Superior temporal gyrus (tissue), 1 donor: ENCODE results near the gene GABBR2.
"Not testable (repeated sequence)": the region's sequence is repeated elsewhere in the genome, so short reads cannot be mapped to it uniquely, and the experiment has no call there.

Experiments
- DNase-seq: peaks from one replicate; pipeline ENCODE4 v3.0.0-alpha.2; 2016; ENCODE audit errors: extremely low spot score

The GABBR2 gene

DNA sequence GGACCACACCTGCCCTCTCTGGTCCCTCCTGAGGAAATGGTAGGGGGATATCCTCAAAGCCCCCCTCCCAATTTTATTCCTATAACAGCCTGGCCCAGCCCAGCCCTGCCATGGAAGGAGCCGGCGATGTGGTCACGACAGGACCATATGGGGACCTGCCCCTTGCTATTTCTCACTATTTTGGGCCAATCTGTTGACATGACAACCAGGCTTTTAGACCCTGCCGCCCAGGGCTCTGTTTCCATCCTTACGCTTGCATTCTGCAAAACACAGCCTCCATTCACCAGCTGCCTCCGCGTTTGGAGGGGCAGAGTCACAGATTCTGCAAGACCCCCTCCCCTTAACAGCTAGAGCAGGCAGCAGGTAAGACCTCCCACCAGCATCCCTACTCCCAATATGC is 112.2 kb downstream of the GABBR2 start:
- DNase-seq = no peak

DNA sequence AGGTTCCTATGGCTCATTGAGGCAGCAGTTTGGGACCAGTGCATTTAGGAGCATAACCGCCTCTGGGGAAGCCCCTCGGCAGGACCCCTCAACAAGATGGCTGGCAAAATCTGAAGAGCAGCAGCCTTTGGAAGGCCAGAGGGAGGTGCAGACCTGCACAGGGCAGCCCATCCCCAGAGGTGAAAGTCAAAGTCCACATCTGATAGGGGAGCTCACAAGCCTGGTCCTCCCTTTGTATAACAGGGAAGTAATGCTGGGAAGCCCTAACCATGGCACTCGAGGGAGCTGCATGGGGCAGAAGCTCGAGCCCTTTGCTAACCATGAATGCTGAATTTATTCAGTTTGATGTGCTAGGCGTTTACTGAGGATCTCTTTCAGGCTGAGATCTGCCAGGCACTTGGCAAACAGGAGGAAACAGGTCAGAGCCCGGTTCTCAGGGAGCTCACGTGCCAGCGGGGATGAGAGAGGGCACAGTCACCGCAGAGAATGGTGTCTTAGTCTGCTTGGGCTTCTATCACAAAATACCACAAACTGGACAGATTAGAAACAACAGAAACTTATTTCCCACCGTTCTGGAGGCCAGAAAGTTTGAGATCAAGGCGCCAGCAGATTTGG is 114.1 kb downstream of the GABBR2 start:
- no peak for DNase-seq

DNA sequence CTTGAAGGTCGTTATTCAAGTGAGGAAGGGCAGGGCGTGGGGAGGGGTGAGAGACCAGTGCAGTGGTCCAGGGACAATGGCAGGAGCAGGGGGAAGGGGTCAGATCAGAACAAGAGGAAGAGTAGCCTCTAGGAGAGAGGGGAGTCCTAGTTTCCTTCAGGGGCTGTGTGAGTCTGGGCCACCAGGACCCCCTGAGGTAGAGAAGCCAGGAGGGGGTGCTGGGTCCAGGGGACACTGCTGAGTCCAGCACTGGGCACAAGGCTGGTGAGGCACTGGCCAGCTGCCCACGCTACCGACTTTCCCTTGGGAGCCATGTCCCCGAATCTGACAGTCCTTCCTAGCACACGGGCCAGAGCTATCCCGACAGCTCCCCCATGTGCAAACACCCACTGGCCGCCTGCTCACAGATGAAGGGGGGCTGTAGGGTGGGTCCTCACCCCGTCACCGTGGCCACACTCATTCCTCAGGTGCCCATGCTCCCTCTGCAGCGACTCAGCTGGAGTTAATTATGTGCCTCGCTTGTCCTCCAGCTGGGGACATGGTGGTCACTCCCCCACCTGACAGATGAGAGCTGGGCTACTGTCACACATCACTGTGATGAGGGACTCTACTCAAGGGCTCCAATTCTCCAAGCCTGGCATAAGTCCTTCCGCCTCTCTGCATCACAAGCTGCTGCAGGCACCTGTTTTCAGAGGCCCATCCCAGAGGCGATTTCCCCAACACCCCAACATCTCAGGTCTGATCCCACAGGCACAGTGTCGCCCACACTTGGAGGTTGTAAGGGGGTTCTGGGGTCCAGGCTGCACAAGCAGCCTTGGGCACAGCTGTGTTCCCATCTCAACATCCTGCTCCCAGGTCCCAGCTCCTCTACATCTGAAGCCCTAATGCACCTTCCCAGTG is 115.1 kb downstream of the GABBR2 start:
- DNase-seq = no peak

DNA sequence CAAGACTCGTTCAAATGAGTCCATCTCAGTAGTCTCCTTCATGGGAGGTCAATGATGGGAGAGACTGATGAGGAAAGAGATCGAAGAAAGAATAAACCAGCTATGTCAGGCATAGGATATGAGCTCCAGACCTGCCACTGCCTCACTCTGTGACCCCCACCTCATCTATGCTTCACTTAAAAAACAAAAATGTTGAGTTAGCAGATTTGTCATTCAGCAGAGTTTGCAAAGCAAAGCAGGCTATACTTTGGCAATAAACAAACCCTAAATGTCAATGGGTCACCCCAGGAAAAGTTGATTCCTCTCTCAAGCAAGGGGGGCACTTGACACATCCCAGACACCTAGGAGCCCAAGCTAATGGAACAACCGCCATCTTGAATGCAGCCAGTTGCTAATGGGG is 117.0 kb downstream of the GABBR2 start:
- no peak for DNase-seq

DNA sequence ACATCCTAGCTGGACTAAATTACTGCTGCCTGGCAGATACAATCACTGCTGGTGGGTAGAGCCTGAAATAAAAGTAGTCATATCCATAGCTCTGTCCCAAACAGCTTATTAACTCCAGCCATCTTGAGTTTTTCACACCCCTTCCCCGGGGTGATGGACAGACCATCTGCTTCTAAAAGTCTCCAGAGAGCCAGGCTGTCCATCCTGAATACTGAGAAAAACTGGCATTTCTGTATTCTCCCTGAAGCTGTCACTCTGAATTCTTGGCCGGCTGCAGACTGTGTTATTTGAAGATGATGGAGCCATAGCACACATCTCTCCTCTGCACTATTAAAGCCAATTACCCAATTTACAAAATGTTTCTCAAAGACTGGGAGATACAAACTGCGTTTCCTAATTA is 118.6 kb downstream of the GABBR2 start:
- no peak for DNase-seq

DNA sequence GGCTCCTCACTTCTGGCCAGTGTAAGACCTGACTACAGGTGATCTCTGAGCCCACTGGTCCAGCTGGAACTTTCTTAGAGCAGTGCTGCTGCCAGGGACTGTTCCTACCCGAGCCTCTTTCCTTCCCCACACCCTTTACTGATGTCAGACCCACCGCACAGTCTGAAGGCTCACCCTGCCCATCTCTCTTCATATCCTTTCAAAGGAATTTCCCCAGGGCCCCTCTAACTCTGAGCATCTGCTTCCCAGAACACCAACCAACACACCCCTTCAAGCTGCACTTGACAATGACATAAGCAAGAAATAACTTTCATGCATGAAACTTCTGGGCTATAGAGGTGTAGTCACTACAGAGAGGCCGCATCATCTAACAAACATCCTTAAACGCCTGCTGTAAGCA is 119.6 kb downstream of the GABBR2 start:
- DNase-seq = no peak

DNA sequence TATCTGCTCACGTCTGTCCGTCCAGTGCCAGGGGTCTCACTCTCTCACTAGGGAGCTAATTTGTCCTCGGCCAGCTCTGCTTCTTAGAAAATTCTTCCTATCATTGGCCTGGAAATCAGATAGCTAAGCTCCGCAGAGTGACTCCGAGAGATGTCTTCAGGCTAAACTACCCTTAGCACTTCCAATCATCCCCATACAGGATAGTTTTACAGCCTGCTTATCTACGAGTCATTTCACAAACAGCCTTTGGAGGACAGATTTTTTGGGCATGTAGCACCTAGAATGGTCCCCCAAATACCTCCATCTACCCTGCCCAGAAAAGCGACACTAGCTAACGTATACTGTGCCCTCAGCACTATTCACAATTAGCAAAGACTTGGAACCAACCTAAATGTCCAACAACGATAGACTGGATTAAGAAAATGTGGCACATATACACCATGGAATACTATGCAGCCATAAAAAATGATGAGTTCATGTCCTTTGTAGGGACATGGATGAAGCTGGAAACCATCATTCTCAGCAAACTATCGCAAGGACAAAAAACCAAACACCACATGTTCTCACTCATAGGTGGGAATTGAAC is 123.8 kb downstream of the GABBR2 start:
- DNase-seq = not testable (repeated sequence)

DNA sequence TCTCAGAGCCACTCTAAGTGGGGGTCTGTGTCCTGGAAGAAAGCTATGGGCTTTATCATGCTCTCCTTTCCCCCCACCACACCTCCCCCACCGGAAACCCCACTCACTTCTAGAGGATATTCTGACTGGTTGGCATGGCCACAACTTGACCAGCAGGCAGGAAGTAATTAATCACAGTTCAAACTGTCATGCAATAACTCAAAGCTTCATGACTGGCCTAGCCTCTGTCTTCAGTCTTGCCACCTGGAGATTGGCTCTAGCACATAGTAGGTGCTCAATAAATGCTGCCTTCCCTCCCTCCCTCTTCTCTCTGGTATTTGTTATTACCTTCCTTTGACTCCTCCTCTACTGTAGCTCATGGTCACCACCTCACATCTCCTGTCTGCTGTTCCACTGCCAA is 124.7 kb downstream of the GABBR2 start:
- DNase-seq = no peak

DNA sequence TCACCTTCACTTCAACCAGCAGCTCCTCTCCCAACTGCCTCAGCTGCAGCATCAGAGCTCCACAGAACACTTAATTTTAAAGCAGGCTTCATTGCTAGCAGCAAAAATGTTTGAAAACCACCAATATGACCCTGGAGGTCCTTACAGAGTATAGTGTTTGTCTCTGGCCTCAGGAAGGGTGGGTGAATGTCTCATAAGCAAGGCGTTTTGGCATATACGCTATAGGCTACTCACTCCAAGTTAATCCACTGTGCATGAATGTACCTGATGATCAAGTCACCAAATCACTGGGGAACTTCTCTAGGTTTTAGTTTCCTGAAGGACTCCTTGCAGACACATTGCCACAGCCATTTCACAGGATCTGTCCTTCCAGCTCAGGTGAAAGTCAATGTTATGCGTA is 125.3 kb downstream of the GABBR2 start:
- DNase-seq = no peak

DNA sequence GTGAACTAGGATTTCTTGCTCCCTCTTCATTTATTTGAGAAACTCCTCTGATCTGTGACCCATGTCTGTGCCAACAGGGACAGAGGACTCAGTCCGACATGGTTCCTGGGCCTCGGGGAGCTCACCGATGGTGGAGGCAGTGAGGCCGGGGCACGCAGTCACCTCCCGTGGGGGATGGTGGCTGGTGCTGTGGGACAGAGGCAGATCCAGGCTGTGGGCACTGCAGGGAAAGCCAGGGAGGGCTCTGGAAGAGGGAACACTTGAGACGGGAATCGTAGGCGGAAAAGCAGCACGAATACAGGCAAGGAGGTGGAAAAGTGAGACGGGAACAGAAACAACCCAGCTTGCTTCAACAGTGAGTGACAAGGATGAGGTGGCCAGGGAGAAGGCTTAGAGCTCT is 127.8 kb downstream of the GABBR2 start:
- DNase-seq = no peak

DNA sequence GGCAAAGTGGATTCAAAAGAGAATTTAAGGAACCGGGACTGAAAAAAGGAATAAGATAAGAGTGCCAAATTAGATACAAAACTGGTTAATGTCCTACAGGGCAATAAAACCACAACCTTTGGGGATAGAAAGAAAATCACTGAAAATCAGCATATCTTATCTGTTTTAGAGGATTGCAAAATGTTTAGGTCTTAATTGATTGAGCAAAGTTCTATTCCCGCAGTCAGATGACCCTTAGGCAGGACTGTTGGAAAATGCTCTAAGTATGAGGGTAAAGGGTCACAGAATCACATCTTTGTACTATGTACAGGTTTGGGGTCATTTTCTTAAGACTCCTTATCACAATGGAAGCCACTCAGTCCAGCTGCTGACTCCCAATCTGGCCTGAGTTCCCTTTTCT is 129.0 kb downstream of the GABBR2 start:
- DNase-seq = no peak

DNA sequence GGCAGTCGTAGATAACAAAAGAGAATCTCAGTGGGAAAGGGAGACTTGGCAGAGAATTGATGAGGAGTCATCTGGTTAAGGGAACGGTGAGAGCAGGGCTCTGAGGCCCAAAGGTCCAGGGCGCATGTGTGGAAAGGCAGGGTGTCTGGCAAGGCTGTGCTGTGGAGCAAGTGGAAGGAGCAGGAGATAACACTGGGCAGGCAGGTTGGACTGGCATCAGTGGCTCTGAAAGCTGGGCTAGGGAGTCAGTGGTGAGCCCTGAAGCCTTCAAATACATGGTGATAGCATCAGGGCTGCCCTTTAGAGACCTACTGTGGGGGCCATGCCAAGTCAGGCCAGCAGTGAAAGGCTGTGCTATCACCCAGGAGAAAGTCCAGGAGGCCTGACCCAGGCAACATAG is 131.3 kb downstream of the GABBR2 start:
- no peak for DNase-seq

DNA sequence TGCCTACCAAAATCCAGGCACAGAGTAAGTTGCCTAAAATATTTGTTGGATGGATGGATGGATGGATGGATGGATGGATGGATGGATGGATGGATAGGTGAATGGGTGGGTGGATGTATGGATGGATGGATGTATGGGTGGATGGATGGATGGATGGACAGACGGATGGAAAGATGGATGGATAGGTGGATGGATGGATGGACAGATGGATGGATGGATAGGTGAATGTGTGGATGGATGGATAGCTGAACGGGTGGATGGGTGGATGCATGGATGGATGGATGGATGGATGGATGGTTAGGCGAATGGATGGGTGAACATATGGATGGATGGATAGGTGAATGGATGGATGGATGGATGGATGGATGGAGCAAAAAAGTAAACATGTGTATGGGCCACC is 131.9 kb downstream of the GABBR2 start:
- no peak for DNase-seq

DNA sequence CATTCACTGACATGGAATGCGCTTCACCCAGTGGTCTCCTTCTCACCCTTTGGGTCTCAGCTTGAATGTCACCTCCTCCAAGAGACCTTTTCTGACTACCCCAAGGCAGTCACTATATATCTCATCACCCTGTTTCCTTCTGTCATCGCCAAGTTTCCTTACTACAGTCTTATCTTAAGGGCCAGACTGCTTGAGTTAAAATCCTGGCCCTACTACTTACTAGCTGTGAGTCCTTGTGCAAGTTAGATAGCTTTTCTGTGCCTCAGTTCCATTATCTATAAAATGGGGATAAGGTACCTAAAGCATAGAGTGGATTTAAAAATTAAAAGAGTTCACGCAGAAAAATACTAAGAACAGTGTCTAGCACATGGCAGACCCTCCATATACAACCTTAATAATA is 132.4 kb downstream of the GABBR2 start:
- no peak for DNase-seq

DNA sequence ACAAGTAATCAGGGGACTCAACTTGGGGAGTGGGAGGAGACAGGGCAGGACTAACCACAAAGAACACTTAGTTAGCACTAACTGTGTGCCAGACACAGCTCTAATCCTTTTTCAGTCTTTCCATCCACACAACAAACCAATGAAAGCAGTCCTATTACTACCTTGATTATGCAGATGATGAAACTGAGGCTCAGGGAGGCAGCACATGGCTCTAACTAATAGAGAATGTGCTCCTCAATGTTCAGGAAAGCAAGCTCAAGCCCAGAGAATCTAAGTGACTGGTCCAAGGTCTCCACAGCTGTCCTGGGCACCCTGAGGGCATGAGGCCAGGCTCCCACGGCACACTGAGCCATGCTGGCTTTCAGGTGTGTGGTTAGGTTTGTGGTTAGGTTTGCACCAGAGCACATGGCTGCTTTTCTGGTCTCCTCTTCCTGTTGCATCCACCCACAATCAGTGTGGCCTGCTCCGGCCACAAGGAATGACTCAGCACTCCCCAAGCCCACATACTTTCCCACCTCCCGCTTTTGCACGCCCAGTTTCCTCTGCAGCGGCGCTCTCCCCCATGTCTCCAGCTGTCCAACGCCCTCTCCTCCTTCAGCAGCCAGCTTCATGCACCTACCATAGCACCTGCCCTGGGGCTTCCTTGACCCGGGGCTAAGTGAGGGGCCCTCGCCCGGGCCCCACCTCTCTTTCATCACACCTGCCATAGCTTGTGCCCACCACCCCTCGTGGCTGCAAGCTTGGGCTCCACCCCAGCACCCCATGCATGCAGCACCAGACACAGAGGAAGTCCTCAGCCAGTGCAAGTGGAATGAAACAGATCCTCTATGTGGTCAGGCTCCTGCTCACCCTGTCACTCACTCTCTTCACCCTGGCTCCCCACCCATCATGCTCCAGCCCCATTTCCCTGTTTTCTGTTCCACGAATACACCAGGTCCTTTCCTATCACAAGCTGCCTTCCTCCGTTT is 133.1 kb downstream of the GABBR2 start:
- no peak for DNase-seq

DNA sequence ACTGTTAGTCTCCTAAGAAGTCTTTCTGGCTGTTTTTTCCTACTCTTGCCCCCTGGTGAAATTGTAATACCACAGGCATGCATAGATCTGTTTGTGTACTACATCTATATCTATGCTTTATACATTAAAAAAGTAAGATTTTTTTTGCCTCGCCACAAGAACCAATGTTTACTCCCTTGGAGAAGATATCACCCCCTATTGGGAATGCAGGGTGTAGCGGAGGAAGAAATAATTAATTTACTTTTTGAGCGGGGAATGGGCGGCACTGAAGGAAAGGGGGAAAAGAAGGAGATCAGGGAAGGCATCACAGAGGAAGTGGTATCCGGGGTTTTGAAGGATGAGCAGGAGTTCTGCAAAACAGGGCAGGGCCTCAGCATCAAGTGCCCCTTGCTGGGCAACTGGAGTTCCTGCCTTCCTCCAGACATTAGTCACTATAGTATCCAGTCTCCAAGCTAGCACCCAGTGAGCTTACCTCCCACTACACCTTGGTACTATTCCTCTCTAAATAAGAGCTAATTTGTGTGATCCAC is 134.9 kb downstream of the GABBR2 start:
- no peak for DNase-seq

DNA sequence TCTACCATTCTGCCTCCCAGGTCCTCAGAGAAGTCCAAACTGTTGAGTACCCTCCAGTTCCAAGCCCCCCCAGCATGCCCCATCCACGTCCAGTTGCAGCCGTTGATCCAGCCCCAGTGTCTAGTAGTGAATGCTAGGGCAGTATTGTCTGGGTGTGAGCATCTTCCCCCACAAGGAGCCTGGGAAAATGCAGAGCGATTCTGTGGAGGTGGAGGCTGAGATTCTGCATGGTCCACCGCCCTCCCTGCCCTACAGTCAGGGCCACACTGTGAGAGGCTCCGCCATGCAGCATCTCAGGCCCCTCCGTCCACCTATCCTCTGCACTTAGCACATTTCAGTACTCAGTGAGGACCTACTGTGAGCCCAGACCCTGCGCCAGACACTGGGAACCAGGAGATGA is 135.9 kb downstream of the GABBR2 start:
- DNase-seq = no peak

DNA sequence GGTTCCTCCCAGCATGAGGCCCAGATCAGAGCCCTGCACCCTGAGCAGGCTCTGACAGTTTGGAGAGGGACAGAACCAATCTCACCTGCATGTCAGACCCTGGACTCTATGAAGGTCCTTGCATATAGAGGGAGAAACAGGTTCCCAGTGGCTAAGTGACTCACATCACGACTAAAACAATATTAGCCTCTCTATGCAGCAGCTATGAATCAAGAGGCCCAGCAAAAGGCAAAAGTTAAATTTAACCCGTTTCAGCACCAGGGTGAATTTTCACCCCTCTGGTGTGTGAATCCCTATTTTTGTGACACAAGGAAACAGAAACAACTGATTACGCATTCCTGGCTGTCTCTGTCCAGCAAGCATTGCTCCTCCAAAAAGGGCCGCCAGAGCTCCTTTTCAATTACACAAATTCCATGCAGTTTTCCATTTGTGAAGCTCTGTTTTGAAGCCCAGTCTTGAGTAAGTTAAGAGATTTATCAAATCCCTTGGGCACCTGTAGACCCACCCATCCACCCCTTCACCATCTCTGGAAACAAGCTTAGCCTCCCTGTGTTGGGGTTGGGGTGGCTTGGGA is 136.6 kb downstream of the GABBR2 start:
- DNase-seq = no peak

DNA sequence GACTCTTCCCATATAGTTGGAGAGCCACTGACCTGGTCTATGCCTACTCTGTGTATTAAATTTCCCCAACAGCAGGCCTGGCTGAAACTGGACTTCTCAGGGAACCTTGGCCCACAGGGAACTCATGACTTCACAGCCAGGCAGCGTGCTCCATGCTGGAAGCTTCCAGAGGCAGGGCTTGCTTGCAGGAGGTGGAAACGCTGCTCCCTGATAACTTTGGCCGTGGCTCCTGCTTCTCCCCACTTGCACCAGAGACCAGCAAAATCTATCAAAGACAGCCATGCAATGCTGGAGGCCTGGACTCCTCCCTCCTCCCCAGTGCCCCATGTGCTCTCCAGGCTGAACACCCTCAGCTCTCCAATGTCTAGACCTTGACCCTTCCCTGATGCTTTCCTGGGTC is 137.1 kb downstream of the GABBR2 start:
- no peak for DNase-seq

DNA sequence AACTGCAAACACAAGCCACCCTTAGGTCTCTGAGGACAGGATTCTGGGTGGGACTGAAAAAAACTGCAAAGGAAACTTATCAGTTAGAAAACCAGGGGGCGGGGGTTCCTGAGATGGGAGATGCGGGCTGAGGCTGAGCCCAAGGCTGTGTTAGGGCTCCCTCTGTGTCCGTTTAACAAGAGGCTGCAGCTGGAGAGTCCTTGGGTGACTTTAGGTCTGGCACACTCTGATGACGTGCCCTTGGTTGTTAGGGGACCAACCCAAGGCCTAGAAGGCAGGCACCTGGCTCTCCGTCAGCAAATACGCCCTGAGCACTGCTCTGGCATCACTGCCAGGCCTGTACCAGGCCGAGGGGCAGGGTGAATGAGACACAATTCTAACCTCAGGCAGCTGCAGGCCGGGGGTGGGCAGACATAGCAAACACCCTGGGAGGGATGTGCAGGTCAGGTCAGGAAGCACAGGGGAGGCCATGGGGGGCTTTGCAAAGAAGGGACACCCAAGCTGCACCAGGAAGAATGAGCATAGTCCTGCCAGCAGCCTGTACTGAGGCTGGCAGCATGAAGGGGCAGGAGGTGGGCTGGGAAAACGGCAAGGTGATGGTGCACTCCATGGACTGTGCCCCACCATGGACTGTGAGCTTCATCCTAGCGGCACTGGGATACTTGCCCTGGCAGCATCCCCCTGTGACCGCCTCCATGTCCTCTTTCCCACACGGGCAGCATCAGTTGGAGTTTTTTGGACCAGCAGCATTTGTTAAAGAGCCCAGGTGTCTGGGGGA is 137.9 kb downstream of the GABBR2 start:
- DNase-seq = no peak

DNA sequence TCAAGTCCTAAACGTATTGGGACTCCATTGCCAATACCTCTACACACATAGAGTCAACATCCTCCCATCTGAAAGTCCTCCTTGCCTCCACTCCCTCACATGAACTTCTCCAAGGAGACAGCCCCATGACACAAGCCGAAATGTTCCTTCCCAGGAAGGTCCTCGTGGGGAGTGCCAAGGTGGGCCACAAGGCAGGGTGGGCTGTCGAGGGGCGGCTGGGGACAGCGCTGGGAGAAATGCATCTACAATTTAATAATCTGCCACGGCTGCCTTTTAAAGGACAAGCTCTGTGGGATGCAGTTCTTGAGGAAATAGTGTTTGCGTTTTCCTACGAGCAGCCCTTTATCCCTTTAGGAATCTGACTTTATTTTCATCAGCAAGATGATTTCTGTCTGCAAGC is 138.7 kb downstream of the GABBR2 start:
- no peak for DNase-seq
